CD4-positive, alpha-beta T cell treated with Interleukin-15 for 4 hours (primary cell): ENCODE results near the gene BMP7.
"Not testable (repeated sequence)": the region's sequence is repeated elsewhere in the genome, so short reads cannot be mapped to it uniquely, and the experiment has no call there.

Experiments used
- DNase-seq: peaks from one replicate; pipeline ENCODE4 v3.0.0-alpha.2; 2020; ENCODE audit warnings: low spot score

The BMP7 gene

DNA sequence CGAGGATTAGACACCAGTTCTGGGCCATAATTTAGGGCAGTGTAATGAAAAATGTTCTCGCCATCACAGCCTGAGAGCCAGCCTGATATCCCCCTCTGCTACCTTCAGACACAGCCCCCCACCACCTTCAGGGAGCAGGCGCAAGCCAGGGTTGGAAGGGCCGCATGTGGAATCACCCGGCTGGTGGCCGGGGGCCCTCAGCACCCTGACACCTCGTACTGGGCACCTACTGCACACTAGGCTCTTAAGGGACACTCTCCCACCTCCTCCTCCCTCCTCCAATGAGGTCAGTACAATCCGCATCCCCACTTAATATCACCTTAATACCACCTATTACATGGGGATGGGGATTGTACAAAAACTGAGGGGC lies 55.5 kb downstream of the BMP7 start:
- DNase-seq: no peak

DNA sequence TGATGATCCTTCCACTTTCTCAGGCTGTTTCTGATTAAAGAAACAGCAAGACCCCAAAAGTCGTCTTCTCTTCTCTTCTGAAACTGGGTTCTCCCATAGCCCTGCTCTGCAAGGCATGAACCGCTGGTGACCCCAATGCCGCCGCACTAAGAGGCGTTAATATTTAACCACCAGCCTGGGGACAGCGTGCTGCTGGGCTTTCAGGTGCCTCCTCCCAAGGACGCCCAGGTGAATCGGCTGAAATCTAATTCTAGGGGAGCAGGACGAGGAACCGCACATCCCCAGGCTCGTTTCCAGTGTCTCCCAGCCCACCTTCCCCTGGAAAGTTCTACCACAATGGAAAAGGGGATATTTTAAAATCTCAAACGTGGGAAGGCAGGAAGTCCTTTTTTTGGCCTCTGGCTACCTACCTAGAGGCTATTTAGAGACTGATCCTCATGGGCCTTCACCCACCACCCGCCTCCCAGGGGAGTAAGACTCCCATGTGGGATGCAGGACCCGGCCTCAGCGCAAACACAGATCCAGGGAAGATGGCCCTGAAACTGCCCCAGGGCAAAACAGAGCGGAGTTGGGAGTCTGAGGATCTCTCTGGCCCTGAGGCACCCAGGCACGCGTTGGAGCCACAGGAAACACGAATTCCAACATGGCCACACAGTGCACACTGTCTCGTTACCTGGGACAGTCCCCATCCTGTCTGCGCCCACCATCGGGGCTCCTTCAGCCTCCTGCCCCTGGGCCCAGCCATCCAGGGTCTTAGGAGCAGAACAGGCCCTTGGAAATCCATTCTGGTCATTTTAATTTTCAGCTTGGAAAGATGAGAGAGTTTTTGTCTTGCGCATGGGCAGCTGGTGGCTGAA lies 56.2 kb downstream of the BMP7 start:
- DNase-seq: no peak

DNA sequence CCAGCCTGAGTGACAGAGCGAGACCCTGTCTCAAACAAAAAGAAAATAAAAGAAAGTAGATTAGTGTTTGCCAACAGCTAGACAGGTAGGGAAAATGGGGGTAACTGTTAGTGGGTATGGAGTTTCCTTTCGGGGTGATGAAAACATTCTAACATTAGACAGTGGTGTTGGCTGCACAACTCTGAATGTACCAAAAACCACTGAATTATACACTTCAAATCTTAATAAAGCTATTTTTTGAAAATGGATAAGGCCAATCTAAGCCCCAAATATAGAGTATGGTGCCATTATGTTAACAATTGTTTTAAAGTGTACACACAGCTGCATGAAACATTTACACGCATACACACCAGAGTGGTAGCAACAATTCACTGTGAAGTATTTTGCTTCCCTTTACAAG lies 57.0 kb downstream of the BMP7 start:
- no peak for DNase-seq

DNA sequence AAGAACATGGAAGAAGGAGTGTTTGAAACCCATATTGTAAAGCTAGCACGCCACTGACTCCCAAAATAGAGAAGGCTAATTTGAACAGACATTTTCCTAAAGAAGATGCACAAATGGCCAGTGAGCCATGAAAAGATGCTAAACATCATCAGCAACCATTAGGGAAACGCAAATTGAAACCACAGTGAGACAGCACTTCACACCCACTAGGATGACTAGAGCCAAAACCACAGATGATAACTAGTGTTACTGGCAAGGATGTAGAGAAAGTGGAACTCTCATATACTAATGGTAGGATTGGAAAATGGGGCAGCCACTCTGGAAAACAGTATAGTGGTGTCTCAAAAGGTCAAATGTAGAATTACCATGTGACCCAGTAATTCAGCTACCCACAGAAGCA lies 58.2 kb downstream of the BMP7 start:
- no peak for DNase-seq

DNA sequence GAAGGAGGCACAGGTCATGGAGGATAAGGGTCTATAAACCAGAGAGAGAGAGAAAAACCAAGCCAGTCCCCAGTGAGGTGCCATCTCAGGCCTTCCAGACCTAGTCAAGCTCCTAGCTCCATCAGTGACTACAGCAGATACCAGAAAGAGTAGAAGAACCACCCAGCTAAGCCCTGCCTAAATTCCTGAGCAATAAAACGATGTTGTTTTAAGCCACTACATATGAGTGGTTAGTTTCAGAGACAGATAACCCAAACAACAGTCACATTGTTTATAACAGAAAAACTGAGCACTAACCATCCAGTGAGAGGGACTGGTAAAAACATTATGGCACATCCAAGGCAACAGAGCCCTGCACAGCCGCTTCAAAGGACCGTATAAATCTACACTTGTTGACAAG lies 59.2 kb downstream of the BMP7 start:
- no peak for DNase-seq

DNA sequence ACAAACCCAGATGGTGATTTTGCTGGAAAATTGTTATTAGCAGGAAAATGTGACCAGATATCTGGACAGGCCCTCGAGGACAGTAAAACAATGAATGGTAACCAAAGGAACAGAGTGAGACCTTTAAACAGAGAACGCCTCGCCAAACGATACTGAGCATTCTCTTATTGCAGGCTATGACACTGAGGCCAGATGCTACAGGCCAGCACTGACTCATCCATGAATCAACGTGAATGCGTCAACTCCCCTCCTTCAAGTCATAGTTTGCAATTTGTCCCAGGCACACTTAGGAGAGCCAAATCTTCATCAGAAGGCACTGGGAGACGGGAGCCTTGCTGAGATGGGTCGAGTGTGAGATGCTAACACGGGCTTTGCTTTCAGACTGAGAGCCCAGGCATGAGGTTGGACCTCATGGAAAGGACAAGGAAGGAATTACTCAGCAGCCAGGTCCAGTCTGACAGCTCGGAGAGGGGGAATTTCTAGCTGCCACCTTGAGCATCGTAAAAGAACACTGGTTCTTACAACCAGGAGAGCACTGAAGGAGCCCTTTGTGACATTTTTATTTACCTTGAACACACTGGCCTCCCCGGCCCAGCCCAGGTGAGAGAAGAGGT lies 60.7 kb downstream of the BMP7 start:
- no peak for DNase-seq

DNA sequence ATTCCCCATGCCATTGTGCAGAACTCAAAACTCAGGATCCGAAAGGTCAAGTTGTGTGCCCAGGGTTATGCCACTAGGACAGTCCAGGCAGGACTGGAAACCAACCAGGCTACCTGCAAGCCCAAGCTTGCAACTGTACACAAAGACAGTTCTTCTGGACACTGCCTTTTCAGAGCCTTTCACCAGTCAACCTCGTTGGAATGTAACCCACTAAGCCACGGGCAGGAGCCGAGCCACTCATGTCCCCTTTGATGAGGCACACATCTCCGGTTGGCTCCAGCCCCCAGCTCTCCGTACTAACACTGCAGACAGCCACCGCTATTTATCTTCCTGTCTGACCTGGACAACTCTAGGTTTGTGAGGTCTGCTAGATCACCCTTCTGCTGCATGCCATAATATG lies 62.5 kb downstream of the BMP7 start:
- no peak for DNase-seq

DNA sequence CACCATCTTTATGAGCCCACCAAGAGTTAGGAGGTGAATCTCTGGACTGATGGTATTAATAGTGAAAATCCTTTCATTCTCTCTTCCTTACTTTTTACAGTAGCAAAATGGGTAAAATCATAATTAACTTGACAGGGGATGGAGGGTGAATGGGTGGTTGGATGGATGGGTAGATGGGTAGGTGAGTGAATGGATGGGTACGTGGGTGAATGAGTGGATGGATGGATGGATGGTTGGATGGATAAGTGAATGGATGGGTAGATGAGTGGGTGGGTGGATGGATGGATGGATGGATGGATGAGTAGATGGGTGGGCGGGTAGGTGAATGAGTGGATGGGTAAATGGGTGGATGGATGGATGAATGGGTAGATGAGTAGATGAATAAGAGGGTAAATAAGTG lies 63.2 kb downstream of the BMP7 start:
- DNase-seq: no peak

DNA sequence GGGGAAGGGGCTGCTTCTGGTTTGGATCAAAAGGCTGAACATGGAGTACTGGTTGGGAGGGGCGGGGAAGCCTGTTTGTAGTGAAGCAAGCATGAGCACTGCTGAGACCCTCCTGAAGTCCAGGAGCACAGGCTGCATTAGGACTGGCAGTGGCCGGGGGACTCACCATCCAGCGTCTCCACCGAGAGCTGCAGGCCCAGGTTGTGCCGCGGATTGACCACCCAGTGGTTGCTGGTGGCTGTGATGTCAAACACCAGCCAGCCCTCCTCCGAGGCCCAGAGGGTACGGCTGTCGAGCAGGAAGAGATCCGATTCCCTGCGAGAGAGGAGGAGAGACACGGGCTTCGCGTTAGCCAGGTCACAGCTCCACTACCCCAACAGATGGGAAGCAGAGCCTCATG lies 64.1 kb downstream of the BMP7 start:
- DNase-seq: no peak

DNA sequence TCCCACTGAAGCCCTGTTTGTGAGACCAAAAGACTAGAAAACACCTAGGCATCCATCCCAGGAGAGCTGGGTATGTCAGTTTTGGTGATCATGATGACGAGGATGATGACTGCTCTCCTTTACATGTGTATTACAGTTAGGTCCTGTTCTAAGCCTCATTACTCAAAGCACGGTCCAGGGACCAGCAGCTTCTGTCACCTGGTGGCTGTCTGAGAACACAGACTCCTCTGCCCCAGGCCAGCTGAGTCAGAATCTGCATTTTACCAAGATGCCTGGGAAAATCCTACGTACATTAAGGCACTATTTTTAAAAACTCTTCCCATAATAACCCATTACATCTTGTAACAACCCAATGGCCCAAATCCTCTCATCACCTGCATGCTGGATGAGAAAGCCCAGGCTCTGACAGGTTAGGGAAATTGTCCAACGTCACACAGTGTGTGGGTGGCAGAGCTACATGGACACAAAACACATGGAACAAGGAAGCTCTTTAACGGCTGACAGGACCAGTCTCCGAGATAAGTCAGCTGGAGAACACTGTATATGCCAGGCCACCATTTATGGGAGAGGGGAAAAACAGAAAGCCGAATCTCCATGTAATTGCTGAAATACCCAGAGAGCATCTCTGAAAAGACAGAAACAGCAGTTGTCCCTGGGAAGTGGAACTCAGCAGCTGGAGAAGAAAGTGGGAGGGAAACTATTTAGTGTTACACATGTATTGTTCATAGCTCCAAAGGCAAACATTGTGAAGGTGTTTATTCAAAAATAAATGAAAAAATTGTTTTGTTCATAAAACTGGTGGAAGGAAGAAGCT lies 65.4 kb downstream of the BMP7 start:
- no peak for DNase-seq

DNA sequence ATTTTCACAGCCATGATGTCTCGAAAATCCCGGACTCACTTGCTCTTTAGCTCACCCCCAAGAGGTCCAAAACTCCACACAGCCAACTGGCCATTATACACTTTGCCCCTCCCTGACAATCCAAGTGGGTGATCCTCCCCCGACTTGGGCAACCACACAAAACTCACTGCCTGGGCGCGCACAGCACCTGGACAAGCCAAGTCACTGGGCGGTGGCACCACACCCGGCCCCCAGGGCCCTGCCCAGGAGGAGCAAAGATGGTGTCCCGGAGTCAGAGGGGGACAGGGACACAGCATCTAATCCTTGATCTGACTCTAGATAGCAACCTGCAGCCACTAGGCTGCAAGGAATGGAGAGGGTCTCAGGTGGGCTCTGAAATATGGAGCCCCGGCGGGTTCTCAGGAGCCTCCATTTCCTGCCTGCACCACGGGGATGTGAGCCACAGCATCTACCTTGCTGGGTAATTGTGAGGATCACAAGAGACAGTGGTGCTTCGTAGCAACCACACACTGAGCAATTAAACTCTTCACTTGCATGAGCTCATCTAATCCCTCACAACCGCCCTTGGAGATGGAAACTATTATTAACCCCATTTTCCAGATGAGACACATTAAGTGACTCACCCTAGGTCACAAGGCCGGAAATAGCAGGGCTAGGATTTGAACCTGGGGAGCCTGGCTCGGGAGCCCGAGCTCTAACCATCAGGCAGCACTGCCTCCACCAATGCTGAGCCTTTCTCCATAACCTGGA lies 66.6 kb downstream of the BMP7 start:
- no peak for DNase-seq

DNA sequence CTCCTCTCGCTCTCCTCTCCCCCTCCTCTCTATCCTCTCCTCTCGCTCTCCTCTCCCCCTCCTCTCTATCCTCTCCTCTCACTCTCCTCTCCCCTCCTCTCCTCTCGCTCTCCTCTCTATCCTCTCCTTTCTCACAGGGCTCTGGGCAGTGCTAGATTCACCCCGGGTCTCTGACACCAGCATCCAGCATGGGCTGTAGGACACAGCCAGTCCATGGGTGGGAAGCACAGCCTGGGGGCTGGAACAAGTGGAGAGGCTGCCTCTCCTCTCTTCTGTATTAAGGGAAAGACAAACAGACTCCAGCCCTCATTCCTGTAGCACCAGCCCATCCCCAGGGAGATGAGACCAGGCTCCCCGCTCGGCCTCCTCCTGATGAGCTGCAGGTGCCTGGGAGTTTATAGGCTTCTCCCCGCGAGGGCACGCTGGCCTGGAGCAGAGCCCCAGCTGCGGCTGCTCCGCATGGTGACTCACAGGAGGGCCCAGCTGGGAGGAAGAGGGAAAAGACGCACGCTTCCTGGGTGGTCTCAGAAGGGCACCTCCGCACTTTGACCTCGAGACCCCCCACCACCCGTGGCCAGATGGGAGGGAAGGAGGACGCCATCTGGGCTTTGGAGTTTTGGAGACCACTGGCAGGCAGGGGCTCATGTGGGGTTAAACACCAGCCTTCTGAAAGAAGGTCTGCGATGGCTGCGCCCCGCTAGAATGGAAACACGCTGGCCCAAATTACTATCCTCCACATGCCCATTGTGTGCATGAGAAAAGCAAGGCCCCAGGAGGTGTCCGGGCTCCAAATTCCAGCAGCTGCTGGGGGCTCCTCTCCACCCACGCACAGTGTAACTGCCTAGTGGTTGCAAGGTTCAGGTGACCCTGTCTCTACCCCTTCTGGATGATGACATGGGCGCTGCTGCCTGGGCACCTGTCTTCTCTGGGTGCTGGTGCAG lies 68.0 kb downstream of the BMP7 start:
- DNase-seq: no peak

DNA sequence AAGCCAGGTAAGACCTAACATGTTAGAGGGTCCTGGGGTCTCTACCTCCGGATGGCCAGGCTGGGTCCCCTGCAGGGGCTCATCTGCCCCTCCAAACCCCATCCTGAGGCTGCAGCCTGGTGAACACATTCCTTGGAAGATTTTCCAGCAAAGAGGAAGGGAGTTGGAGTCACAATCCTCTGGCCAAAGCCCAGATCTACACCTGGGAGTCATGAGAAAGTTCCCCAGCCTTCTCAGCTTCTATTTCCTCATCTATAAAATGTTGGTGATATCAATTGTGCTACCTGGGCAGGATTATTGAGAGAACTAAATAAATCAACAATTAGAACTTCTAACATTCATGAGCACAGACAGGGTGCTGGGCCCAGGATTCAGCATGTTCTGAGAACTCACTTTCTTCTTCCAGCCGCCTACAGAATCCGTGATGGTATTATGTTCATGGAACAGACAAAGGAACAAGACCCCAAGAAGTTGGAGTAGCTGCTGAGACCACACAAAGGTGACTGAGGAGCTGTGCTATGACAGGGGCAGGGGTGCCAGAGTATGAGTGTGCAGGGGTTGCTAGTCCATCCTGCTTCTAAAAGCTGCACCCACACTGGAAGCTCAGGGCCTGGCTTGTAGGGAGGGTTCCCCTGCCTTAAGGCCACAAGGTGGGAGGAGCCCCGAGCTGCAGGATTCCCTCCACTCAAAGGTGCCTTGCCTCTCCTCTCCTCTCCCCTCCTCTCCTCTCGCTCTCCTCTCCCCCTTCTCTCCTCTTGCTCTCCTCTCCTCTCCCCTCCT lies 68.9 kb downstream of the BMP7 start:
- DNase-seq: no peak

DNA sequence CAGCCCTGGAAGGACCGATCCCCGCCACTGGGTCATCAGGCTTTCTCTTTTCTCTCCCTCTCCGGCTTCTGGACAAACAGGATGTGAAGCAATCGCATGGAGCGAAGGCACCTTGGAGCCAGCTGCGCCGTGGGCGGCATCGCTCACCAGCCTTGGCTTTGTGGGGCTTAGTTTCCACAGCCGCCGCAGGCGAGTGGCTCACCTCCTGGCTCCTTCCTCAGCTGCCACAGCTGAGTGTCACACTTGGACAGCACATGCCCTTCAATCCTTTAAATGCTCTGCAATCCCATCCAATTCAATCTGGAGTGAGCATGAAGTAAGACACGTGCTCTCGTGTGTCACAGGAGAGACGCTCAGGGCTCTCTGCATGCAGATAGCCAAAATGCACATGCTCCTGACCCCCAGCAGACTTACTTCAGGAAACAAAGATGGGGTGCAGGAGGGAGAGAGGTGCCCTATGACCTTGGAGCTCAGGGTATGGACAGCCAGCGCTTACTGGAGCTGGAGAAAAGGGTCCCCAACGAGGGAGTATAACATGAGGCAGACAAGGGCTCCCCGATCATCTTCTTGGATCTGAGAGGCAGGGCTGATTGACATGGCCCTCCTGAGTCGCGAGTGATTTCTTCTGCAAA lies 70.9 kb downstream of the BMP7 start:
- DNase-seq: no peak

DNA sequence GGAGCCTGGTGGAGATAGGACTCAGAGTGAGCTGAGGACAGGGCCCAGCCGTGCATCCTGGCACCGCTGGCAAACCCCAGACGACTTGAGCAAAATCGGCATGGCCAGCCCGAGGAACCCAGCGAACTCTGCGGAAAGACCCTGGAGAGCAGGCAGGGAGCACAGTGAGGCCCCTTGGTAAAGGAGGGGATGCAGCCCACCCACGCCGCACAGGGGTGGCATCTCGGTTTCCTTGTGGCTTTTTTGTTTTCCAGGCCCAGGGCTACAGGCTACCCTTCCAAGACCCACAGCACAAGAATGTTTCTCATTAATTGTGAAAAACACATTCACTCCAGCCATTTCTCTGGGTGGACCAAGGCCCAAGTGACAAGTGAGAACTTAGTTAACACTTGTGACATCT lies 71.4 kb downstream of the BMP7 start:
- no peak for DNase-seq

DNA sequence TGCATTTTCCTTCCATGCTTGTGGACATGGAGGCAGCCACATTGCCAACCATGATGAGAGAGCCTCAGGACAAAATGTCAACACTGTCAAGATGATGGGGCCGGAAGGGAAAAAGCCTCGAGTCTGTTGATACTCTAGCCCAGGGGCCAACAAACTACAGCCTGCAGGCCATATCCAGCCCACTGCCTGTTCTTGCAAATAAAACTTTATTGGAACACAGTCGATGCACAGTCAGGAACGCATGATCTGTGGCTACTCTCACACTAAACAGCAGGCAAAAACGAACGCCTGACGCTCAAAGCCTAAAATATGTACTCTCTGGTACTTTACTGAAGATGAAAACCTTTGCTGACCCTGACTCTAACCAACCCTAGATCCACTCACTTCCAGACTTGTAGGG lies 72.3 kb downstream of the BMP7 start:
- DNase-seq: no peak

DNA sequence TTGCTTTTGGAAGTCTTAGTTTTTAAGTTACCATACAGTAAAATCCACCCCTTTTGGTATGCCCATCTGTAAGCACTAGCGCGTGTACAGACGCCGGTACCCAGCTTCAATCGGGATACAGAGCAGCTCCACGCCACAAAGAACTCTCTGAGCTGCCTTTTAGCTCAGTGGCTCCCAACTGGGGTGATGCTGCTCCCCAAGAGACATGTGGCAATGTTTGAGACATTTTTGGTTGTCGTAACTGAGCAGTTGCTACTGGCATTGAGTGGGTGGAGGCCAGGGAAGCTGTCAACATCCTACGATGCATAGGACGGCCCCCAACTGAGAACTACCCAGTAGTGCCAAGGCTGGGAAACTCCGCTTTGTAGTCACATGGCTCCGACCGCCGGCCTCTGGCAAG lies 73.3 kb downstream of the BMP7 start:
- DNase-seq: no peak

DNA sequence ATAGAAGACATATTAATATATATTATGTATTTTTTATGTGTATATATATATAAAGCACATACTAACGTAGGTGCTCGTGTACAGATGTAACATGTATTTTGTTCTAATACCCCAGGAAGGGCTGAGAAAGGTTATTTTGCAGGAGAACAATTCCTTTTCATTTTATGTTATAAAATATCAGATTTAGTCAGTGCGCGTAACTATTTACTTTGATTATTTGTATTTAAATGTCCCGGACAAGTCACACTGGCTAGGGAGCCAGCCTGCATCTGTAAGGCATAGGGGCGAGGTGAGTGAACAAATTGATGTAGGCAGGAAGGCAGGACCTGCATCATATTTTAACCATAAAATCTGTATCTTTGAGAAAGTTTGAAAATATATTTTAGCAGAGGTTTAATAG lies 74.1 kb downstream of the BMP7 start:
- no peak for DNase-seq

DNA sequence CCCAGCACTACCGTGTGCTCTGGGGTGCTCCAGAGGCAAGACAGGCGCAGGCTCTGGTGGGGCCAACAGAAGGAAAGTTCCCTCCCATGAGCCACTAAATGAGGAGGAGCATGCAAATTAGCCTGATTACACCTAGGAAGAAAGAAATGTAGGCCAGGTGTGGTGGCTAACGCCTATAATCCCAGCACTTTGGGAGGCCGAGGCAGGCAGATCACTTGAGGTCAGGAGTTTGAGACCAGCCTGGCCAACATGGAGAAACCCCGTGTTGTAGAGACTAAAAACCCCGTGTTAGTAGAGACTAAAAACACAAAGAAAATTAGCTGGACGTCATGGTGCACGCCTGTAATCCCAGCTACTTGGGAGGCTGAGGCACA lies 75.2 kb downstream of the BMP7 start:
- not testable (repeated sequence) for DNase-seq
